SK-N-SH treated with all-trans-retinoic acid at 6 μM for 48 hours (cell line): ENCODE data around the gene CYP26C1.

Experiments used
- ATAC-seq: fragments of 200-7000 bp; cut with Tn5 transposase; 3 replicates; pipeline ENCODE4 v1.9.1; 2020; ENCODE audit warnings: mild to moderate bottlenecking, moderate library complexity
- ARNTL ChIP-seq: fragments of 450-650 bp; formaldehyde crosslinking; IDR thresholded peaks from 2 replicates; pipeline ENCODE4 v1.5.0; 2020; ENCODE audit warnings: low read depth, mild to moderate bottlenecking, moderate library complexity, borderline replicate concordance
- CREB5 ChIP-seq: fragments of 250-450 bp; sonication (Bioruptor Pico); IDR thresholded peaks from 2 replicates; pipeline ENCODE4 v1.5.1; 2020; ENCODE audit warnings: low read depth, mild to moderate bottlenecking, moderate library complexity
- CSRNP3 ChIP-seq: fragments of 250-450 bp; sonication (Bioruptor Pico); IDR thresholded peaks from 2 replicates; pipeline ENCODE4 v1.5.1; 2021; ENCODE audit warnings: mild to moderate bottlenecking, moderate library complexity
- ESRRG ChIP-seq: fragments of 250-450 bp; sonication (Bioruptor Pico); IDR thresholded peaks from 2 replicates; pipeline ENCODE4 v1.6.1; 2021; ENCODE audit warnings: mild to moderate bottlenecking
- GLIS3 ChIP-seq: fragments of 250-450 bp; sonication (Bioruptor Pico); IDR thresholded peaks from 2 replicates; pipeline ENCODE4 v1.5.0; 2020; ENCODE audit warnings: mild to moderate bottlenecking, moderate library complexity
- ISL1 ChIP-seq: fragments of 250-450 bp; sonication (Bioruptor Pico); IDR thresholded peaks from 2 replicates; pipeline ENCODE4 v2.1.2; 2022; ENCODE audit warnings: mild to moderate bottlenecking, moderate library complexity
- OSR1 ChIP-seq: fragments of 250-450 bp; sonication (Bioruptor Pico); IDR thresholded peaks from 2 replicates; pipeline ENCODE4 v1.8.0; 2022; ENCODE audit warnings: moderate library complexity, mild to moderate bottlenecking, inconsistent platforms
- POU6F1 ChIP-seq: fragments of 250-450 bp; sonication (Bioruptor Pico); IDR thresholded peaks from 2 replicates; pipeline ENCODE4 v1.8.0; 2021; ENCODE audit warnings: low read depth, mild to moderate bottlenecking, moderate library complexity, borderline replicate concordance
- PPARA ChIP-seq: fragments of 250-450 bp; sonication (Bioruptor Pico); IDR thresholded peaks from 2 replicates; pipeline ENCODE4 v1.5.0; 2020; ENCODE audit warnings: mild to moderate bottlenecking, borderline replicate concordance
- RARB ChIP-seq: fragments of 250-450 bp; sonication (Bioruptor Pico); IDR thresholded peaks from 2 replicates; pipeline ENCODE4 v1.8.0; 2021; ENCODE audit warnings: mild to moderate bottlenecking, moderate library complexity
- SNAI2 ChIP-seq: fragments of 250-450 bp; sonication (Bioruptor Pico); IDR thresholded peaks from 2 replicates; pipeline ENCODE4 v1.5.0; 2020; ENCODE audit warnings: mild to moderate bottlenecking, moderate library complexity
- TCF4 ChIP-seq: fragments of 250-450 bp; sonication (Bioruptor Pico); IDR thresholded peaks from 2 replicates; pipeline ENCODE4 v1.8.0; 2021; ENCODE audit warnings: mild to moderate bottlenecking, moderate library complexity, borderline replicate concordance
- TOX ChIP-seq: fragments of 250-450 bp; sonication (Bioruptor Pico); IDR thresholded peaks from 2 replicates; pipeline ENCODE4 v1.8.0; 2021; ENCODE audit warnings: mild to moderate bottlenecking, moderate library complexity, borderline replicate concordance
- ZC3H10 ChIP-seq: fragments of 250-450 bp; sonication (Bioruptor Pico); IDR thresholded peaks from 2 replicates; pipeline ENCODE4 v1.5.1; 2021; ENCODE audit warnings: mild to moderate bottlenecking, moderate library complexity
- ZFP3 ChIP-seq: fragments of 250-450 bp; sonication (Bioruptor Pico); IDR thresholded peaks from 2 replicates; pipeline ENCODE4 v1.5.0; 2020; ENCODE audit warnings: mild to moderate bottlenecking, moderate library complexity
- ZFP30 ChIP-seq: fragments of 450-650 bp; formaldehyde crosslinking; IDR thresholded peaks from 2 replicates; pipeline ENCODE4 v1.5.0; 2022; ENCODE audit warnings: mild to moderate bottlenecking, moderate library complexity
- ZNF70 ChIP-seq: fragments of 450-650 bp; formaldehyde crosslinking; IDR thresholded peaks from 2 replicates; pipeline ENCODE4 v1.5.0; 2020; ENCODE audit warnings: mild to moderate bottlenecking, moderate library complexity
- ZNF8 ChIP-seq: fragments of 450-650 bp; formaldehyde crosslinking; IDR thresholded peaks from 2 replicates; pipeline ENCODE4 v1.5.0; 2020; ENCODE audit warnings: mild to moderate bottlenecking, moderate library complexity
- TF ChIP-seq, protein P1 (sequence below): fragments of 250-450 bp; sonication (Bioruptor Pico); IDR thresholded peaks from 2 replicates; pipeline ENCODE4 v1.5.0; 2020; ENCODE audit warnings: mild to moderate bottlenecking, moderate library complexity
- TF ChIP-seq, protein P2 (sequence below): fragments of 250-450 bp; sonication (Bioruptor Pico); IDR thresholded peaks from 2 replicates; pipeline ENCODE4 v1.8.0; 2020; ENCODE audit warnings: mild to moderate bottlenecking, moderate library complexity, borderline replicate concordance

CYP26C1 gene

GRCh38 chr10:93034426-93034825 is 26.2 kb upstream of the CYP26C1 start (continued):
- TF ChIP-seq CSRNP3 (no peak), ISL1 (no peak), SNAI2 (CRISPR knock-in tag) (no peak), ZFP30 (CRISPR knock-in tag) (no peak), POU6F1 (no peak)

GRCh38 chr10:93039110-93039509 is 21.5 kb upstream of the CYP26C1 start:
- no peak for ATAC-seq
- TF ChIP-seq ZFP30 (CRISPR knock-in tag) (no peak), ARNTL (CRISPR knock-in tag) (no peak), ZNF8 (no peak), CREB5 (CRISPR knock-in tag) (no peak), GLIS3 (CRISPR knock-in tag) (no peak), TOX (CRISPR knock-in tag) (no peak), CSRNP3 (no peak), PPARA (CRISPR knock-in tag) (no peak), OSR1 (CRISPR knock-in tag) (no peak), POU6F1 (no peak), TCF4 (CRISPR knock-in tag) (no peak), ZC3H10 (no peak), RARB (CRISPR knock-in tag) (no peak)
- TF ChIP-seq, protein P1, sequence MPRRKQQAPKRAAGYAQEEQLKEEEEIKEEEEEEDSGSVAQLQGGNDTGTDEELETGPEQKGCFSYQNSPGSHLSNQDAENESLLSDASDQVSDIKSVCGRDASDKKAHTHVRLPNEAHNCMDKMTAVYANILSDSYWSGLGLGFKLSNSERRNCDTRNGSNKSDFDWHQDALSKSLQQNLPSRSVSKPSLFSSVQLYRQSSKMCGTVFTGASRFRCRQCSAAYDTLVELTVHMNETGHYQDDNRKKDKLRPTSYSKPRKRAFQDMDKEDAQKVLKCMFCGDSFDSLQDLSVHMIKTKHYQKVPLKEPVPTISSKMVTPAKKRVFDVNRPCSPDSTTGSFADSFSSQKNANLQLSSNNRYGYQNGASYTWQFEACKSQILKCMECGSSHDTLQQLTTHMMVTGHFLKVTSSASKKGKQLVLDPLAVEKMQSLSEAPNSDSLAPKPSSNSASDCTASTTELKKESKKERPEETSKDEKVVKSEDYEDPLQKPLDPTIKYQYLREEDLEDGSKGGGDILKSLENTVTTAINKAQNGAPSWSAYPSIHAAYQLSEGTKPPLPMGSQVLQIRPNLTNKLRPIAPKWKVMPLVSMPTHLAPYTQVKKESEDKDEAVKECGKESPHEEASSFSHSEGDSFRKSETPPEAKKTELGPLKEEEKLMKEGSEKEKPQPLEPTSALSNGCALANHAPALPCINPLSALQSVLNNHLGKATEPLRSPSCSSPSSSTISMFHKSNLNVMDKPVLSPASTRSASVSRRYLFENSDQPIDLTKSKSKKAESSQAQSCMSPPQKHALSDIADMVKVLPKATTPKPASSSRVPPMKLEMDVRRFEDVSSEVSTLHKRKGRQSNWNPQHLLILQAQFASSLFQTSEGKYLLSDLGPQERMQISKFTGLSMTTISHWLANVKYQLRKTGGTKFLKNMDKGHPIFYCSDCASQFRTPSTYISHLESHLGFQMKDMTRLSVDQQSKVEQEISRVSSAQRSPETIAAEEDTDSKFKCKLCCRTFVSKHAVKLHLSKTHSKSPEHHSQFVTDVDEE (CRISPR knock-in tag) = no peak
- TF ChIP-seq, protein P2, sequence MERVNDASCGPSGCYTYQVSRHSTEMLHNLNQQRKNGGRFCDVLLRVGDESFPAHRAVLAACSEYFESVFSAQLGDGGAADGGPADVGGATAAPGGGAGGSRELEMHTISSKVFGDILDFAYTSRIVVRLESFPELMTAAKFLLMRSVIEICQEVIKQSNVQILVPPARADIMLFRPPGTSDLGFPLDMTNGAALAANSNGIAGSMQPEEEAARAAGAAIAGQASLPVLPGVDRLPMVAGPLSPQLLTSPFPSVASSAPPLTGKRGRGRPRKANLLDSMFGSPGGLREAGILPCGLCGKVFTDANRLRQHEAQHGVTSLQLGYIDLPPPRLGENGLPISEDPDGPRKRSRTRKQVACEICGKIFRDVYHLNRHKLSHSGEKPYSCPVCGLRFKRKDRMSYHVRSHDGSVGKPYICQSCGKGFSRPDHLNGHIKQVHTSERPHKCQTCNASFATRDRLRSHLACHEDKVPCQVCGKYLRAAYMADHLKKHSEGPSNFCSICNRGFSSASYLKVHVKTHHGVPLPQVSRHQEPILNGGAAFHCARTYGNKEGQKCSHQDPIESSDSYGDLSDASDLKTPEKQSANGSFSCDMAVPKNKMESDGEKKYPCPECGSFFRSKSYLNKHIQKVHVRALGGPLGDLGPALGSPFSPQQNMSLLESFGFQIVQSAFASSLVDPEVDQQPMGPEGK (CRISPR knock-in tag) = no peak

GRCh38 chr10:93039721-93040120 is 20.9 kb upstream of the CYP26C1 start:
- peak; percentile 83 for ATAC-seq
- no peak for TF ChIP-seq CREB5 (CRISPR knock-in tag)
- no peak for TF ChIP-seq ZNF70
- TF ChIP-seq ZNF8 = no peak
- TF ChIP-seq ZFP3 (CRISPR knock-in tag) = no peak
- TF ChIP-seq, protein P2 (CRISPR knock-in tag) = no peak
- TF ChIP-seq ESRRG = no peak
- TF ChIP-seq POU6F1 = no peak
- TF ChIP-seq PPARA (CRISPR knock-in tag) = no peak
- TF ChIP-seq TOX (CRISPR knock-in tag) = no peak
